Measurements from ENCODE around the gene KCNMB4.

Gene KCNMB4

GRCh38 chr12:70379846-70380245, 13.8 kb downstream of the KCNMB4 start:
- Histone ChIP-seq H3K4me1 (ENCODE audit: control insufficient read depth, low read length) (no peaks in the 10 kb centered on the region), H3K27me3 (ENCODE audit: control insufficient read depth, low read length) (no peaks in the 10 kb centered on the region), H4K20me1 (ENCODE audit: control insufficient read depth, insufficient read depth, low read depth, low read length) (no peaks in the 10 kb centered on the region), H3K4me3 (ENCODE audit: low read length) (no peak overlapping the region), H3K4me2 (ENCODE audit: low read length) (no peak overlapping the region), H3K9me2 (replicated peaks; ENCODE audit: control insufficient read depth, low read length) (no peaks in the 10 kb centered on the region), H3K36me3 (ENCODE audit: control insufficient read depth, low read length) (peaks cover 64% of the 10 kb centered on the region), H3K27ac (ENCODE audit: low read depth, low read length) (no peak overlapping the region), H3K79me2 (ENCODE audit: control insufficient read depth, low read length) (peaks cover 91% of the 10 kb centered on the region), H3F3A (ENCODE audit: control insufficient read depth, insufficient read depth) (no peaks in the 10 kb centered on the region), H3K9me3 (ENCODE audit: control insufficient read depth, insufficient read depth, low read length) (no peaks in the 10 kb centered on the region; the same call in 1 of the 2 replicates)
- no peak for TF ChIP-seq EZH2phosphoT487 (IDR thresholded peaks at IDR 0.05; ENCODE audit: borderline replicate concordance, low read length)
- TF ChIP-seq CTCF (IDR thresholded peaks at IDR 0.05; ENCODE audit: low read depth, low read length, poor library complexity, severe bottlenecking): no peak

DNA sequence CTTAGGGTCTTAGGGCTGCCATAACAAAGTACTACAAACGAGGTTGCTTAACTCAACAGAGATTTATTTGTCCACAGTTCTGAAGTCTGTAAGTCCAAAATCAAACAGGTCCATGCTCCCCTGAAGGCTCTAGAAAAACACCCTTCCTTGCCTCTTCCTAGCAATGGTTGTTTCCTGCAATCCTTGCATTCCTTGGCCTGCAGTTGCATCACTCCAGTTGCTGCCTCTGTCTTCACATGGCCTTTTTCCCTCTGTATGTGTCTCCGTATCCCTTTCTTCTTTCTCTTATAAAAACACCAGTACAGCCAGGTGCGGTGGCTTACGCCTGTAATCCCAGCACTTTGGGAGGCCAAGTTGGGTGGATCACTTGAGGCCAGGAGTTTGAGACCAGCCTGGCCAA, 17.4 kb downstream of the KCNMB4 start:
- H3K9me3 ChIP-seq (ENCODE audit: control insufficient read depth, insufficient read depth, low read length): no peaks in the 10 kb centered on the region; the same call in 1 of the 2 replicates
- TF ChIP-seq CTCF (IDR thresholded peaks at IDR 0.05; ENCODE audit: low read depth, low read length, poor library complexity, severe bottlenecking) (no peak), EZH2phosphoT487 (IDR thresholded peaks at IDR 0.05; ENCODE audit: borderline replicate concordance, low read length) (no peak)

DNA sequence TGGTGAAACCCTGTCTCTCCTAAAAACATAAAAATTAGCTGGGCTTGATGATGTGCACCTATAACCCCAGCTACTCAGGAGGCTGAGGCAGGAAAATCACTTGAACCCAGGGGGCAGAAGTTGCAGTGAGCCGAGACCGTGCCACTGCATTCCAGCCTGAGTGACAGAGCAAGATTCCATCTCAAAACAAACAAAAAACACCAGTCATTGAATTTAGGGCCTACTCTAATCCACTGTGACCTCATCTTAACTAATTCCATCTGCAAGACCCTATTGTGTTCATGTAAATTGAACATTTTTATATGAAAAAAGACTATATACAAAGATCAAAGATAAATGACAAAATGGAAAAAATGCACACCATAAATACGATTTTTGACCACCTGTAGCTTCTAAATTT, 17.8 kb downstream of the KCNMB4 start:
- Histone ChIP-seq H3K27me3 (ENCODE audit: control insufficient read depth, low read length) (no peaks in the 10 kb centered on the region), H3K9me3 (ENCODE audit: control insufficient read depth, insufficient read depth, low read length) (no peaks in the 10 kb centered on the region; the same call in 1 of the 2 replicates), H3K79me2 (ENCODE audit: control insufficient read depth, low read length) (peaks cover 93% of the 10 kb centered on the region), H3K4me3 (ENCODE audit: low read length) (no peak overlapping the region), H3F3A (ENCODE audit: control insufficient read depth, insufficient read depth) (0 out of 2 replicates have a peak, but pooled peaks cover 2% of the 10 kb centered on the region), H3K36me3 (ENCODE audit: control insufficient read depth, low read length) (peaks cover 55% of the 10 kb centered on the region), H3K4me1 (ENCODE audit: control insufficient read depth, low read length) (no peaks in the 10 kb centered on the region), H3K9me2 (replicated peaks; ENCODE audit: control insufficient read depth, low read length) (no peaks in the 10 kb centered on the region), H3K27ac (ENCODE audit: low read depth, low read length) (no peak overlapping the region), H4K20me1 (ENCODE audit: control insufficient read depth, insufficient read depth, low read depth, low read length) (no peaks in the 10 kb centered on the region), H3K4me2 (ENCODE audit: low read length) (no peak overlapping the region)
- TF ChIP-seq CTCF (IDR thresholded peaks at IDR 0.05; ENCODE audit: low read depth, low read length, poor library complexity, severe bottlenecking) (no peak), EZH2phosphoT487 (IDR thresholded peaks at IDR 0.05; ENCODE audit: borderline replicate concordance, low read length) (no peak)

More for the DNA sequence above, 17.4 kb downstream of the KCNMB4 start:
- Histone ChIP-seq H3K27me3 (ENCODE audit: control insufficient read depth, low read length) (no peaks in the 10 kb centered on the region), H3K4me3 (ENCODE audit: low read length) (no peak overlapping the region), H3K79me2 (ENCODE audit: control insufficient read depth, low read length) (peaks cover 93% of the 10 kb centered on the region), H3F3A (ENCODE audit: control insufficient read depth, insufficient read depth) (0 out of 2 replicates have a peak, but pooled peaks cover 2% of the 10 kb centered on the region), H3K9me2 (replicated peaks; ENCODE audit: control insufficient read depth, low read length) (no peaks in the 10 kb centered on the region), H3K4me1 (ENCODE audit: control insufficient read depth, low read length) (no peaks in the 10 kb centered on the region), H3K36me3 (ENCODE audit: control insufficient read depth, low read length) (peaks cover 54% of the 10 kb centered on the region), H4K20me1 (ENCODE audit: control insufficient read depth, insufficient read depth, low read depth, low read length) (no peaks in the 10 kb centered on the region), H3K27ac (ENCODE audit: low read depth, low read length) (no peak overlapping the region), H3K4me2 (ENCODE audit: low read length) (no peak overlapping the region)
